Thyroid gland (tissue), 4 donors: Measurements from ENCODE around the gene ATG13.
"Not testable (repeated sequence)": the region's sequence is repeated elsewhere in the genome, so short reads cannot be mapped to it uniquely, and the experiment has no call there.

Experiments used
- POLR2A ChIP-seq, 2 donors: fragments of 450-650 bp; IDR thresholded peaks; one replicate each; pipeline ENCODE4 v1.6.1; 2017; ENCODE audit warnings: antibody characterized with exemption in 2 of 2, mild to moderate bottlenecking in 2 of 2, moderate library complexity in 1 of 2
- TF ChIP-seq, protein P1 (sequence below), 6 experiments: fragments of 200-600 bp in 3 of 6; fragments of 450-650 bp in 3 of 6; sonication (generic) in 3 of 6; IDR thresholded peaks; one replicate each; pipeline ENCODE4 v1.5.1; 2016 to 2019; ENCODE audit warnings: antibody characterized with exemption in 6 of 6, mild to moderate bottlenecking in 2 of 6, inconsistent platforms in 1 of 6, moderate library complexity in 1 of 6

DNA sequence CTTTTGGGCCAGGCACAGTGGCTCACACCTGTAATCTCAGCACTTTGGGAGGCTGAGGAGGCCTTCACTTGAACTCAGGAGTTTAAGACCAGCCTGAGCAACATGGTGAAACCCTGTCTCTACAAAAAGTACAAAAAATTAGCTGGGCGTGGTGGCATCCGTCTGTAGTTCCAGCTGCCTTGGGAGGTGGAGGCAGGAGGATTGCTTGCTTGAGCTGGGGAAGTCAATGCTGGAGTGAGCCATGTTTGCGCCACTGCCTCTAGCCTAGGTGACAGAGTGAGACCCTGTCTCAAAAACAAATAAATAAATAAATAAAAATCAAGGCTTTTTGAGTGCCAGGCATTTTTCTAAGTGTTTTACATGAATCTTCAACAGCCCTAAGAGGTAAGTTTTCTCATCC lies 53.2 kb downstream of the ATG13 start:
- not testable (repeated sequence) for TF ChIP-seq POLR2A (IDR thresholded peaks at IDR 0.05)
- TF ChIP-seq, protein P1, sequence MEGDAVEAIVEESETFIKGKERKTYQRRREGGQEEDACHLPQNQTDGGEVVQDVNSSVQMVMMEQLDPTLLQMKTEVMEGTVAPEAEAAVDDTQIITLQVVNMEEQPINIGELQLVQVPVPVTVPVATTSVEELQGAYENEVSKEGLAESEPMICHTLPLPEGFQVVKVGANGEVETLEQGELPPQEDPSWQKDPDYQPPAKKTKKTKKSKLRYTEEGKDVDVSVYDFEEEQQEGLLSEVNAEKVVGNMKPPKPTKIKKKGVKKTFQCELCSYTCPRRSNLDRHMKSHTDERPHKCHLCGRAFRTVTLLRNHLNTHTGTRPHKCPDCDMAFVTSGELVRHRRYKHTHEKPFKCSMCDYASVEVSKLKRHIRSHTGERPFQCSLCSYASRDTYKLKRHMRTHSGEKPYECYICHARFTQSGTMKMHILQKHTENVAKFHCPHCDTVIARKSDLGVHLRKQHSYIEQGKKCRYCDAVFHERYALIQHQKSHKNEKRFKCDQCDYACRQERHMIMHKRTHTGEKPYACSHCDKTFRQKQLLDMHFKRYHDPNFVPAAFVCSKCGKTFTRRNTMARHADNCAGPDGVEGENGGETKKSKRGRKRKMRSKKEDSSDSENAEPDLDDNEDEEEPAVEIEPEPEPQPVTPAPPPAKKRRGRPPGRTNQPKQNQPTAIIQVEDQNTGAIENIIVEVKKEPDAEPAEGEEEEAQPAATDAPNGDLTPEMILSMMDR (IDR thresholded peaks at IDR 0.05) = not testable (repeated sequence)
